Fibroblast of lung (primary cell): ENCODE data around the gene EIF4B. TPM values are rescaled to one million over a fixed set of nuclear protein-coding genes. Genes with fewer than 3 reads are reported as not detected.

Experiments used
- DNase-seq, 2 donors: peaks; one replicate each; pipeline versions ENCODE4 v3.0.0 to v3.0.0-alpha.2; 2010; ENCODE audit warnings: low read depth in 2 of 2
- H2AFZ ChIP-seq: 2 replicates; pipeline ENCODE4 v1.5.1; 2012; ENCODE audit warnings: low read length, control low read depth, inconsistent platforms
- H3K27ac ChIP-seq: 2 replicates; pipeline ENCODE4 v1.5.1; 2011; ENCODE audit warnings: low read length, control low read depth; ENCODE audit not compliant: insufficient read depth
- H3K27me3 ChIP-seq: 2 replicates; pipeline ENCODE4 v1.5.1; 2011; ENCODE audit warnings: mild to moderate bottlenecking, low read length; ENCODE audit not compliant: control insufficient read depth, insufficient read depth
- H3K36me3 ChIP-seq: 2 replicates; pipeline ENCODE4 v1.5.1; 2011; ENCODE audit warnings: low read length; ENCODE audit not compliant: control insufficient read depth, insufficient read depth
- H3K4me1 ChIP-seq: 2 replicates; pipeline ENCODE4 v1.5.1; 2011; ENCODE audit warnings: low read length; ENCODE audit not compliant: control insufficient read depth, insufficient read depth; ENCODE audit errors: extremely low read depth
- H3K4me2 ChIP-seq: 2 replicates; pipeline ENCODE4 v1.5.1; 2011; ENCODE audit warnings: low read length, control low read depth; ENCODE audit not compliant: insufficient read depth; ENCODE audit errors: extremely low read depth
- H3K4me3 ChIP-seq, 4 experiments: fragments of 200-600 bp in 1 of 4; sonication (generic) in 1 of 4; replicated peaks in 1 of 4; 2 replicates each; pipeline ENCODE4 v1.5.1; 2011 to 2016; ENCODE audit warnings: low read length in 4 of 4, low read depth in 3 of 4, mild to moderate bottlenecking in 3 of 4, control low read depth in 2 of 4, inconsistent platforms in 1 of 4, mixed read lengths in 1 of 4; ENCODE audit not compliant: insufficient read depth in 1 of 4; ENCODE audit errors: control extremely low read depth in 1 of 4
- H3K79me2 ChIP-seq: 2 replicates; pipeline ENCODE4 v1.5.1; 2012; ENCODE audit warnings: mild to moderate bottlenecking, low read length, inconsistent platforms; ENCODE audit not compliant: control insufficient read depth, insufficient read depth
- H3K9ac ChIP-seq: 2 replicates; pipeline ENCODE4 v1.5.1; 2011; ENCODE audit warnings: mild to moderate bottlenecking, low read length, control low read depth; ENCODE audit not compliant: insufficient read depth
- H3K9me3 ChIP-seq: 2 replicates; pipeline ENCODE4 v1.5.1; 2012; ENCODE audit warnings: low read depth, low read length; ENCODE audit not compliant: control insufficient read depth, insufficient read depth
- H4K20me1 ChIP-seq: 2 replicates; pipeline ENCODE4 v1.5.1; 2011; ENCODE audit warnings: low read length; ENCODE audit not compliant: control insufficient read depth, insufficient read depth; ENCODE audit errors: extremely low read depth
- CTCF ChIP-seq, 2 donors: IDR thresholded peaks in 1 of 2; conservative IDR thresholded peaks in 1 of 2; 1 replicate in 1 of 2; 2 replicates in 1 of 2; pipeline ENCODE4 v1.5.1; 2011 to 2012; ENCODE audit warnings: low read length in 2 of 2, control low read depth in 1 of 2, inconsistent platforms in 1 of 2, low read depth in 1 of 2, mild to moderate bottlenecking in 1 of 2
- EZH2 ChIP-seq: IDR thresholded peaks from 2 replicates; pipeline ENCODE4 v1.5.1; 2012; ENCODE audit warnings: low read length, control low read depth, mild to moderate bottlenecking; ENCODE audit errors: missing control alignments
- polyA plus RNA-seq, 2 donors: library from polyadenylated mRNA; depleted of rRNA in 1 of 2; stranded (reverse) in 1 of 2; unstranded in 1 of 2; fragments of >200 nt; gene quantifications; 2 replicates each; pipeline ENCODE4 v1.2.1, GENCODE V29; 2011 to 2012; ENCODE audit warnings: missing spikeins in 1 of 2
- total RNA-seq: library from RNA; depleted of rRNA; stranded (reverse); fragments of >200 nt; gene quantifications from 2 replicates; pipeline ENCODE4 v1.2.1, GENCODE V29; 2014

The EIF4B gene
- total and polyA plus RNA-seq, 2 donors (not counting 1 experiment from before 2014, with no cell fraction given): 466 to 1,180 TPM

- peak; percentile 76 to 92 for DNase-seq
- Histone ChIP-seq H3K9ac (no peak overlapping the region), H3K9me3 (no peaks in the 10 kb centered on the region), H3K27ac (no peak overlapping the region), H3K27me3 (peaks cover 3% of the 10 kb centered on the region), H4K20me1 (no peaks in the 10 kb centered on the region), H3K4me1 (peaks cover 3% of the 10 kb centered on the region), H3K4me3 (no peak overlapping the region), H3K4me2 (no peak overlapping the region), H3K36me3 (no peaks in the 10 kb centered on the region), H3K79me2 (no peaks in the 10 kb centered on the region), H2AFZ (peak overlapping the region; percentile 45)
- TF ChIP-seq CTCF (conservative IDR thresholded peaks at IDR 0.05 in 1 of 2, IDR thresholded peaks at IDR 0.05 in 1 of 2; ENCODE audit: low read depth in 1 of 2, low read length in 2 of 2) (peak; percentile 99 to 100), EZH2 (no peak)
Measured at GRCh38 chr12:52980650-52981423, 25.4 kb upstream of the EIF4B start.

GRCh38 chr12:52984136-52984535 is 22.1 kb upstream of the EIF4B start:
- Histone ChIP-seq H3K4me2 (no peak overlapping the region), H3K79me2 (no peaks in the 10 kb centered on the region), H3K4me3 (no peak overlapping the region), H3K36me3 (no peaks in the 10 kb centered on the region), H3K27ac (no peak overlapping the region), H3K9me3 (no peaks in the 10 kb centered on the region), H3K9ac (no peak overlapping the region), H2AFZ (no peak overlapping the region), H3K4me1 (no peaks in the 10 kb centered on the region), H4K20me1 (no peaks in the 10 kb centered on the region), H3K27me3 (peaks cover 3% of the 10 kb centered on the region)
- TF ChIP-seq EZH2 (no peak), CTCF (conservative IDR thresholded peaks at IDR 0.05 in 1 of 2, IDR thresholded peaks at IDR 0.05 in 1 of 2; ENCODE audit: low read depth in 1 of 2, low read length in 2 of 2) (peak in 1 of 2 donors; percentile 12)
- DNase-seq: no peak

GRCh38 chr12:52988898-52989297 is 17.4 kb upstream of the EIF4B start:
- H3K4me2 ChIP-seq: no peak overlapping the region
- no peaks in the 10 kb centered on the region for H3K79me2 ChIP-seq
- no peaks in the 10 kb centered on the region for H4K20me1 ChIP-seq
- no peak for DNase-seq
- no peaks in the 10 kb centered on the region for H3K9me3 ChIP-seq
- no peak overlapping the region for H3K4me3 ChIP-seq
- no peaks in the 10 kb centered on the region for H3K4me1 ChIP-seq
- no peaks in the 10 kb centered on the region for H3K36me3 ChIP-seq
- H3K27me3 ChIP-seq: peaks cover 3% of the 10 kb centered on the region
- TF ChIP-seq EZH2 (no peak), CTCF (conservative IDR thresholded peaks at IDR 0.05 in 1 of 2, IDR thresholded peaks at IDR 0.05 in 1 of 2; ENCODE audit: low read depth in 1 of 2, low read length in 2 of 2) (no peak)
- H3K27ac ChIP-seq: no peak overlapping the region
- no peak overlapping the region for H2AFZ ChIP-seq
- no peak overlapping the region for H3K9ac ChIP-seq
